ENCODE measurements around the gene NTN3.

DNA sequence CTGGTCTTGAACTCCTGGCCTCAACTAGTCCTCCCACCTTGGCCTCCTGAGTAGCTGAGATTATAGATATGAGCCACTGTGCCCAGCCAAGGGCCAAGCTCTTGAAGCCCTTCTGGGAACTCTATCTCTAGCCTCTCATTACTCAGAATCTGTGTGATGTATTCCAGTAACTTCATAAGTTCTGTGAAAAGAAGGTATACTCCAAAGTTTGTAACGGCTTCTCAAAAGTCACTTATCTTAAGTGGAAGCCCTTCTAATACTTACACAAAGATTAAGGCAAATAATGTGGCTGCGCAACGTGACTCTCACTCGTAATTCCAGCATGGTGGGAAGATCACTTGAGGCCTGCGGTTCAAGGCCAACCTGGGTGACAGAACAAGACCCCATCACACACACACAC is 23.5 kb downstream of the NTN3 start:
- TF ChIP-seq, protein P1, sequence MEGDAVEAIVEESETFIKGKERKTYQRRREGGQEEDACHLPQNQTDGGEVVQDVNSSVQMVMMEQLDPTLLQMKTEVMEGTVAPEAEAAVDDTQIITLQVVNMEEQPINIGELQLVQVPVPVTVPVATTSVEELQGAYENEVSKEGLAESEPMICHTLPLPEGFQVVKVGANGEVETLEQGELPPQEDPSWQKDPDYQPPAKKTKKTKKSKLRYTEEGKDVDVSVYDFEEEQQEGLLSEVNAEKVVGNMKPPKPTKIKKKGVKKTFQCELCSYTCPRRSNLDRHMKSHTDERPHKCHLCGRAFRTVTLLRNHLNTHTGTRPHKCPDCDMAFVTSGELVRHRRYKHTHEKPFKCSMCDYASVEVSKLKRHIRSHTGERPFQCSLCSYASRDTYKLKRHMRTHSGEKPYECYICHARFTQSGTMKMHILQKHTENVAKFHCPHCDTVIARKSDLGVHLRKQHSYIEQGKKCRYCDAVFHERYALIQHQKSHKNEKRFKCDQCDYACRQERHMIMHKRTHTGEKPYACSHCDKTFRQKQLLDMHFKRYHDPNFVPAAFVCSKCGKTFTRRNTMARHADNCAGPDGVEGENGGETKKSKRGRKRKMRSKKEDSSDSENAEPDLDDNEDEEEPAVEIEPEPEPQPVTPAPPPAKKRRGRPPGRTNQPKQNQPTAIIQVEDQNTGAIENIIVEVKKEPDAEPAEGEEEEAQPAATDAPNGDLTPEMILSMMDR (IDR thresholded peaks at IDR 0.05), result no peak
- no peak for TF ChIP-seq POLR2A (IDR thresholded peaks at IDR 0.05)
